ENCODE results near the gene B4GALT5.
"Not testable (repeated sequence)": the region's sequence is repeated elsewhere in the genome, so short reads cannot be mapped to it uniquely, and the experiment has no call there.

B4GALT5 gene

DNA sequence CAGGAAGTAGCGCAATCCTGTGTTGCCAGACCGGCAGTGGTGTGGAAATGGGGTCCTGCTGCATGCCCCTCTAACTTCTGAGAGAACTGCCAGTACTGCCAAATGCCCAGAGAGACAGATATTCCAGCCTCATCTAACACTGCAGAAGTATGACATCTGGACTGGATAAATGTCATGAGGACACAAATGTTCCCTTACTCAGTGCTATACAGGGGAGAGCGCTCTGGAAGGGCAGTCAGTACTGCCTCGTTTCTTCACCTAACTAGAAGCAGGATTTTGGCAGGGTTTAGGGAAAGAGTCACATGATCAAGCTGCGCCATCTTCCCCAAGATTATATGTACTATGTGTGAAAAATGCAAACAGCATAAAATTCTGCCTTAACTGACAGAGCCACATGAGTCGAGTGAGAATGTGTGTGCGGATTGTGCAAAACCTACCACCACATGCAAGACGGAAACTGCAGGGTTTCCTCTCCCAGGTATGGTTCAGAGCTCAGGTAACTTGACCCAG lies 59.7 kb downstream of the B4GALT5 start:
- DNase-seq, result no peak

- no peak for DNase-seq
These were observed 64.0 kb downstream of the B4GALT5 start for GRCh38 chr20:49649672-49650071.

DNA sequence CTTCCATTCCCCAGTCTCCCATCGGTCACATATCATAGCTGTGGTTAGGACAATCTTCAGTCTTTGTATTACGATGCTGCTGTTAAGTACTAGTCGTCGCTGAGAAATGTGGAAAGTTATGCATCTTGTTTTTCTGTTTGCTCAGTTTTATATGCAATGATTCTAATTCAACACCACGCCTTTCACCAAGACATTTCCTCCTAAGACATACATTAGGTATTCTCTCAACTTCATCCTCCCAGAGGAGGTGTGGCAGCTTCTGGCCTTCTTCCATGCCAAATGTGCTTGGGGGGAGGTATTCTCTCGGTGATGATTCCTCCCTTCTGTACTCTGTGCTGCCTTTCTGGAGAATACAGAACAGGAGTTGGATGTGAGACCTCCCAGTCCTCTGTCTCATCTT lies 66.1 kb downstream of the B4GALT5 start:
- DNase-seq, result no peak

GRCh38 chr20:49646528-49646927 lies 67.2 kb downstream of the B4GALT5 start:
- DNase-seq, result no peak

GRCh38 chr20:49646126-49646525 lies 67.6 kb downstream of the B4GALT5 start:
- no peak for DNase-seq

GRCh38 chr20:49644980-49645565 lies 68.6 kb downstream of the B4GALT5 start:
- DNase-seq, result no peak

GRCh38 chr20:49642816-49643215 lies 70.9 kb downstream of the B4GALT5 start:
- DNase-seq, result no peak

- no peak for DNase-seq
These were observed 71.7 kb downstream of the B4GALT5 start for GRCh38 chr20:49641683-49642656.

DNA sequence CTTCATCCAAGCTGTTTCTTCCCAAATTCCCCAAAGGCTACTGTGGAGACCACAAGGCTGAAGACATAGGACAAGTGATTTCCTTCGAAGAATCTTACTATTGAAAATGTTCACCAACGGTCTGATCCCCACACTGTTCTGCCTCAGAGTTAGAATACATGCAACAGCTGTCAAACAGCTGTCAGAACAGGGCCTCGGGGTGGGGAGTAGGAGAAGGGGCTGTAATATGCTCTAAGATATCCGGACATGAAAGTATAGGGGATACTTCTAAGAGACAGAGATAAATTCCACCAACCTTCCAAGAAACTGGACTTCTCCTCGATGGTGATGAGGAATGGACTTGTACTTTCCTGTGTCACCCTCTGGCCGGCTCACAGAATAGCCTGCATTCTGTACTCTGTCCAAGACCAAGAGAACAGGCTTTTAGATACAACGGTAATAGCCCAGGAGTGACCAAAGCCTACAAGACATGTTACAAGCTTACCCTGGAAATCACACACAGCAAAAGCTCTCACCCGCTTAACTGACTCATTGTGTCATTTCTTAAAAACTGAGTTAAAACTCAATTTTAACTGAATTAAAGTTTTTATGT lies 76.5 kb downstream of the B4GALT5 start:
- DNase-seq, result no peak

DNA sequence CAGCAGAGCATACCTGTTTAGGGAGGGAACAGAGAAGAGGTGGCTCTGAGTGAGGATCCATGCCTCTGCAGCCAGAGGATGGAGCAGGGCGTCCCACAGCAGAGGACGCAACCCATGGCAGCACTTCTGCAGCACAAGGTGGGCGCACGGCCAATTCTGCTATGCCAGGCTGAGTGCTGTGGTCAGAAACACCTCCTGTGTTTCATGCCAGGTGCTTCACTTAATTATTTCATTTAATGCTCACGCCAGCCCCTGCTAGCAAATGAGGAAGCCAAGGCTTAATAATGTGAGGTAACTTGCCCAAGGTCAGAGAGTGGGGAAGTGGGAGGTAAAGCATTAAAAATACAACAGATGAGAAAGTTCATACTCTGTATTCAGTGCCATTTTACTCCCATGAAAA lies 77.2 kb downstream of the B4GALT5 start:
- DNase-seq, result no peak

DNA sequence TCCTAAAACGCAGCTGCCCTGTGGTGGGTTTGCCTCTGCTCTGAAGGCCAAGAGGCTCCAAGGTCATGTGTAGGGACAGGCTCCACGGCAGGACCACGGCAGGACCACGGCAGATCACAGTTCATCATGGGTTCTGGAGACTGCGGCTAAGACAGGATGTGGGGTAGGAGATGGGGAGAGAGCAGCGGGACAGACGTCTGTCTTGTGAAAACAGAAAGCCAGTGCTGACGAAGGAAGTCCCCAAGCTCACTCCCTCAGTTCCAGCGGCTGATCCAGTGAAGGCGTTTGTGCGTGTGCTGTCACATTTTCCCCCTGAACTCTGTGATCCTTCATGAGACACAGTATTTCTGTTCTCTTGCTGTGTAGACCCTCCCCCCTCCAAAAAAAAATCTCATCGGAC lies 77.8 kb downstream of the B4GALT5 start:
- no peak for DNase-seq

- DNase-seq, result no peak
These were observed 78.5 kb downstream of the B4GALT5 start for GRCh38 chr20:49635166-49635565.

GRCh38 chr20:49634116-49634515 lies 79.6 kb downstream of the B4GALT5 start:
- DNase-seq, result no peak

DNA sequence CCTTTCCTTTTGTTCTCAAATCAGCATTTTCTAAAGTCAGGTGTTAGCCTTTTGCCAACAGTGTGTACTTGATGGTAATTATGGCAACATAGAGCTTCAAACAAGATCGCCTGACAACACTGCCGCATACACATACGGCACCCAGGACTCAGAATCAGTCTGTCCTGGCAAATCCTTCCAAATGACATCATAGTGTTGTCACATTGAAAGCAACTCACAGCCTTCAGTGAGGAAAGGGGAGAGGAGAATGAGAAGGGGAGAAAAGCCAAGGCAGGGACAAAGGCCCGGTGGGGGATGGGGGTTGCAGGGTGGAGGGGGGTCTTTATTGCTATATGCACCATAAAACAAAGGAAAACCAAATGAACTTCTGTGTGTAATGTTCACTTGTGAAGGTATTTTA lies 80.0 kb downstream of the B4GALT5 start:
- no peak for DNase-seq

- no peak for DNase-seq
These were observed 80.7 kb downstream of the B4GALT5 start for GRCh38 chr20:49633023-49633422.

DNA sequence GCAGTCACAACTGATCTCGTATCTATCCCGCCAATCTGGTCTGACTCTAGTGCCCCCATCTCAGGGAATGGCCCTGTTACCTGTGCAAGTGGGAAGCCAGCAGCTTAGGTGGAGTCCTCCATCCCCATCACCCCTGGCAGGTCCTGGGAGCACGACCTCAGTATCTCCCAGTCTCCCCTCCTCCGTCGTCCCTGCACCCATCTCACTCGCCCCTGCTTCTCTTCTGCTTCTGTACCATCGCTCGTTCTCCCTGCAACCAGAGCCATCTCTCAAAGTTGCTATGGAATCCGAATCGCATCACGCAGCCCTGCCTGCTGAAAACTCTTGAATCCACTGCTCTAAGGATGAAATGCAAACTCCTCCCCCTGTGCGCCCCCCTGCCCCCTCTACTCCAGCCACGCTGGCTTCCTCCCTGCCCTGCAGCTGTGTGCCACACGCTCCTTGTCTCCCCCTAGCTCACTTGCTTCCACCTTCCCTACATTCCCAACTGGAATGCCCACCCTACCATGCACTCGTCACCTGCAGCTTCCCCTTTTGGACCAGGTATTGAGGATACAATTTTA lies 81.7 kb downstream of the B4GALT5 start:
- DNase-seq, result no peak

- no peak for DNase-seq
These were observed 82.5 kb downstream of the B4GALT5 start for GRCh38 chr20:49631061-49631716.

- no peak for DNase-seq
These were observed 83.2 kb downstream of the B4GALT5 start for GRCh38 chr20:49630396-49630951.

GRCh38 chr20:49629606-49630005 lies 84.1 kb downstream of the B4GALT5 start:
- DNase-seq, result no peak

DNA sequence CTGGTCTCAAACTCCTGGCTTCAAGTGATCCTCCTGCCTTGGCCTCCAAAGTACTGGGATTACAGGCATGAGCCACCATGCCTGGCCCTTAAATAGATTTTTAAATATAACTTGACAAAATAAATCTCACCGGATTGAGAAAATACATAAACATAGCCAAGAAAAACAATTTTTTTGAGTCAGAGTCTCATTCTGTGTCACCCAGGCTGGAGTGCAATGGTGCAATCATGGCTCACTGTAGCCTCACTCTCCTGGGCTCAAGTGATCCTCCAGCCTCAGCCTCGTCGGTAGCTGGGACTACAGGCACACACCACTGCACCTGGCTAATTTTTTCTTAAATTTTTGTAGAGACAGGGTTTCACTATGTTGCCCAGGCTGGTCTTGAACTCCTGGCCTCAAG lies 85.4 kb downstream of the B4GALT5 start:
- not testable (repeated sequence) for DNase-seq

DNA sequence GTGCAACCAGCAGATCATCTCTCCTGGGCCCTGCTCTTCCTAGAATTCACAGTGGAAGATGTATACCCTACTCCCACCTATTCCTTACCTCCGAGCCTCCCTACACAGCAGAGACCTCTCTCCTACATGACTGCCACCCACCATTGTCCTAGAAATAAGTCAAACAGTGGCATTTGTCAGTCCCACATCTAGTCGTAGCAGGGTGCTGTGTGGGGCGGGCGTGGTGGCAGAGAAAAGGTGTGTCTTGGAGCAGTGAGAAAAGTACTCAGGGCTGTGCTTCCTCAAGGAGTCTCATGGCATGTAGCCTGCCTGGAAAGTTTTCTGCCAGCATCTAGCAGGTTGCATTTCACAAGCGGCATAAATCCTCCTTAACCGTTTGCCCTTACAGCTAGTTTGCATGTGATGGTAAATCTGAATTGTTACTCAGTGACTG lies 86.3 kb downstream of the B4GALT5 start:
- DNase-seq, result no peak

- DNase-seq, result not testable (repeated sequence)
These were observed 88.7 kb downstream of the B4GALT5 start for GRCh38 chr20:49624988-49625387.
